ENCODE measurements around the gene NR2E1.

The NR2E1 gene

DNA sequence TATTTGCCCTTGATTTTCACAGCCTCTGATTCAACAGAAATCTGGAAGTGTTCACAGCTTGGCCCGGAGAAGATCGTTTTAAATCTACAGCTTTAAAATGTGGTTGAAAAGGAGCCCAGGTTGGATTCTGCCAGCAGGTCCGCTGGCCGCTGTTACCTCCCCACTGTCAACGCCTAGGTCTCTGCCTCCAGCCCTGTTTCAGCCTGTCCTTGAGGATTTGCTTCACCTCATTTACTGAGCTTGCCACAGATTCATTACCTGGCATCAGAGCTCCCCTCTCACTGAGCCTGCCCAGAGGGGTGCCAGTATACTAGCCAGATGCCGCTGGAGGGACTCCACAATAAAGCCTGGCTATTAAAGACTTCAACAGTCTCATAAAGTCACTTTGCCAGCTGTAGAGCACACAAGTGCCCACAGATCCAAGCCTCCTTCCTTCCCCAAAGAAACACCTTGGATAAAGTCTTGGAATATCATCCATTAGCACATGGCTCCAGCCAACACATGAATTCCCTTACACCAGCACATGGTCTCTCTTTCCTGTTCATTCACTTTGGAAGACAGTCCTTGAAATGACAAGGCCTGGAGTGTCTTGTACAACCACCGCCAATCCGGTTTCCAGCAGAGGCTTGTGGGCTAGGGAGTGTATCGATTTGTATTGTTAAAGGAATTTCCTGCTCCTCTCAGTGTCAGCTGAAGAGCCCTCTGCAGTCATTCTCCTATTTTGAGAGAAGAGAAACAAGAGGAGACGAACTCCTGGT, 9.5 kb upstream of the NR2E1 start:
- DNase-seq = no peak

DNA sequence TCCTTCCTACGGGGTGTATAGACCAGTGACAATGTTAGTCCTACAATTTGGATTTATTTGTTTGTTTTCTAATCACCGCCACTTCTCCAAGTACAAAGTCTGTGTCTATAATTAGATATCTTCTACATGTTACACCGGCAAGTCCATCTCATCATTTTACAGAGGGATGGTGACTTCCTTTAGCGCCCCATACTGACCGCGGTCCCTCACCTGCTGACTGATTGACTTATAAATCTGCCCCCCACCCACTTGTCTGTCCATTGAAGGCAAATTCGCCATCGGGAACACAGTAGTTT, 8.9 kb upstream of the NR2E1 start:
- no peak for DNase-seq

DNA sequence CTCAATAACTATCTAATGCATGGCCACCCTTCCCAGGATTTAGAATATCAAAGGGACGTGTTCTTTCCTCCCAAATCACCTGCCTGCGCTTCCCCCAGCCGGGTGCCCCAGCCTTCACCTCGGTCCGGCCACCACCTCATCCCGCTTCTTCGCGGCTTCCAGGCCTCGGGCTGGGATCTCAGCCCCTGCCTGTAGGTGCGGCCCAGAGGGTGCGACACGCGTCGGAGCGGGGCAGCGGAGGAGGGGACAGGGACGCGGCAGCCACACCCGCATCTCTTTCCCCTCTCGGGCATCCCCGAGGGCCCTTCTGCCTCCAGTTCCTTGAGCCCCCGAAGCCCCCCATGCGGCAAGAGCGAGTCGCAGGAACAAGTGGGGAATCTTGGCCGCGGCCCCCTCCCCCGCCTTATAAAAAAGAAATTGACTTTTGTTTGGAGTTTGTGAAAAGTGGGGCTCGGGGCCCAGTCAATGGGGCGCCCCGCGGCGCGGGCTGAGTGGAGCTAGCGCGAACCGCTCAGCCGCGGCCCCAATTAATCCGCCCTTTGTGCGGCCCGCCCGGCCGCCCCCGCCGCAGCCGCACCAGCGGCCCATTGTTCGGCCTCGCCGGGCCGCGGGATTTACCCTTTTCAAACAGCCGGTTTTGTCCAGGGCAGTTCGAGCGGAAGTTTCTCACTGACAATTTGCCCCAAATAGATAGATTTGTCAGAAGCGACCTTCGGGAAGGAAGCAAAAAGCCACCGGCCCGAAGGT, 8.4 kb upstream of the NR2E1 start:
- no peak for DNase-seq

DNA sequence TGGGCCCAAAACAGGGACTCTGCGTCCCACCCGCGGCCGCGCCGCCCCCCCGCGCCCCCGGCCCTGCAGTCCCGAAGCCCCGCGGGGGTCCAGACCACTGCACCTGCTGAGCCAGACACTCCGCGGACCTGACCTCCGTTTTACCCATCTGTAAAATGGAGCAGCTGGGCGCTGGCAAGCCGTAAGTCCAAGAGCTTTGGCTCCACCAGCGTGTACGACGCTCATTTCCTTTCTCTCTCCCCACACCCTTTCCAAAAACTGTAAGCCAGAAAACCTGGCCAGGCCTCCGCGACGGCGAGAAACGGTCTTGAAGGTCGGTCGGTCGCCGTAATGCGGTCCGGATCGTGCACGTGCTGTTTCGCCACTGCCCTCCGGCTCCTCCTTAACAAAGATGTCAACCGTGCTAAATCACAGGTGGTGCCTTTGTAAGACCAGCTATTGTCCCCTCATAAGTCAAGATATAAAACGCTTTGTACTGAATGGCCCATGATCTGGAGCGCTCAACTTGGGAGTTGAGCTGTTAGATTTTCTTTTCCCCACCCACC, 7.8 kb upstream of the NR2E1 start:
- no peak for DNase-seq

DNA sequence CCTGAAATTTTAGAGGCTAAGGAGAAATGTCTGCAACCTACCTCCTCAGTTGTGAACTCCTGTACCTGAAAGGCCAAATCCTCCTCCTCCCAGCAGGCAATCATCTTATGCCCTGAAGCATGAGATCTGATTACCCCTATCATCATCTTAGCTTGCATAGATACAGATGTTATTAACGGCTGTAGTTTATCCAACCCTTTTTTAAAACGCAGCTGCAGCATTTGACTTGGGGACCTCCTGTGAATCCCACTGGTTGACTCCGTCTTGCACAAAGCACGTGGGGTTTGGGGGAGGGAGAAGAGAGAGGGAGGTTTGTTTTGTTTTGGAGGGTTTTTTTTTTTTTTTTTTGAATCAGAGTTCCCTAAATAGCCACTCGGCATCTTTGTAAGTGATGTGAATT, 5.8 kb upstream of the NR2E1 start:
- DNase-seq = no peak

DNA sequence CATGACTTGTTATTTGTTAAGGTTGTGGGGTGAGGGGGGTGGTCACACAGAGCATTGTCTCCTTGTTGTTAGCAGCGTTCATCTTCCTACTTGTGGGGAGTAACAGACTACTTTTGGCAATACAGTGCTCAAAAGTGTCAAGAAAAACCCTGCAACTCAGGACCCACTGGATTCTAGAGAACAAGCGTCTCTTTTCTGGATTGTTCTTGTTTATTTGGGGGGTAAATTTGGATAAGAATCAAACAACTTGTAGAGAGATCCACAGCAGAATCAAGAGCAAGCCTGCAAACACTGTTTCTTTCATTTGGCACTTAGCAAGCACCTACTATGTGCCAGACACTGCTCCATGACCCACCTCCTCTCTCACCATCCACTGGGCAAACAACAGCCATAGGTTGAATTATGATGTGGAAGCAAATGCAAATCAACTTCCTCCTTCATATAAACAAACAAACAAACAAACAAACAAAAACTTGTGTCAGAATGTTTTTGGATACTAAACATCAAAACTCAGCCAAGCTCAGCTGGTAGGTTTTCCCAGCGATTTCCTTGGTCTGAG, 4.0 kb upstream of the NR2E1 start:
- no peak for DNase-seq

DNA sequence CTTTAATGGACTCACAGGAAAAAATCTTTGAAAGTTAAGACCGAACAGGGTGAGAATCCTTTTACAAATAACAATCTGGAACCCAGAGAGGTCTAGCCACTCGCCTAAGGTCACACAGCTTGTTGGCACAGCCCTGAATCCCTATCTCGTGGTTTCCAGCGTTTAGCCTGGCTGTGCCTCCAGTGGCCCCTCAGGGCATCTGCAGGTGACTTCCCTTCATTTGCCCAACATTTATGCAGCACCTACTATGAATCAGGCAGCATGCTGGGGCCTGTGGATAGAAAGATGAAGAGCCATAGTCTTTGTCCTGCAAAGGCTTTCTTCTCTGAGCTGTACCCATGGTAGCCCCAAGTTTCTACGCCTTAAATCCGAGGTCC, 2.6 kb upstream of the NR2E1 start:
- DNase-seq = no peak

DNA sequence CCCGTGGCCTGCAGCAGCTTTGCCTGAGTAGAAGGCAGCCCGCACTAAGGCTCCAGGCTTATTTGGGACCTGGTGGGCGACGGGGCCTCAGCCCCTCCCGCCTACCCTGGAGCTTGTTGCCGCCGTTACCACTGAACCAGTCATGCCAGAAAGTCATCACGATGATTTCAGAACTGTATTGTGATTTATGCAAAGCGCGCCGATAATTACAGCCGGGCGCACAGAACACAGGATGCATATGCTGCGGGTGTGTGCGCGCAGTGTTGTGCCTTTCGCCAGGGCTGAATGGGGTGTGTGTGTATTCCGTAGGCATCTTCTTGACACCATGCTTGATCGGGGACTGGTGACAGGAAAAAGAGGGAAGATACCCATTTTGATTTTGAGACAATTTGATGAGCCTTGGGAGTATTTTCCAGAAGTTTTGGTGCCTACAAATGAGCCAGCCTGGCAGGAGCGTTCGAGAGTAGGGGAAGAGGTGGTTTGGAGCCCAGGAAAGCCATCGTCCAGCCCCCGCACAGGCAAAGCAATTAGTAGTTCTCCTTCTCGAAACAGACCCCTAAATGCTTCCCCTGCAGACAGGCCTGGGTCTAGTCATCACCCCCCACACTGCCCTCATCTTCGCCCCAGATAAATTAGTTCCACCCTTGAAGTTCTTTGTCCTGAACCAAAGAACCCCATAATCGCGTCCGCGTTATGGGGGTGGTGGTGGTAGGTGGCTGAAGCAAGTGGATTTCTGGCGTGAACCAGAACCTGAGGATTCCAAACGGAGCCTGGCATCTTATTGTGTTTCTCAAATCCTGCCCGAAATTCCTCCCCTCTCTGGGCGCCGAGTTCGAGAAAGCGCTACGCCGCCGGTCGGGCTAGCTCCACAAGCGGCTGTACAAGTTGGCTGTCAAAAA, 1.9 kb upstream of the NR2E1 start:
- no peak for DNase-seq

DNA sequence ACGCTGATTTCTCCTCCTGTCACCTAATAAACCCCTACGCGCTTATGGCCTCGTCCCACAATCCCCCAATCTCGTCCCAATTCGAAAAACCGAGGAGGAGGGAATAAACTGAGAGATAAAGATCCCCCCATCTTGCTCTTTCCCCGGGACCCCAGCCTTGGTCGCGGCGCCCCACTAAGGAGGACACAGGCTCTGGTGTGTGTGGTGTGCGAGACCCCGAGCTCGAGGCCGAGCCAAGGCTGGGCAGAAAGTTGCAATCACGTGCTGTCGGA, 1.3 kb upstream of the NR2E1 start:
- DNase-seq = no peak

DNA sequence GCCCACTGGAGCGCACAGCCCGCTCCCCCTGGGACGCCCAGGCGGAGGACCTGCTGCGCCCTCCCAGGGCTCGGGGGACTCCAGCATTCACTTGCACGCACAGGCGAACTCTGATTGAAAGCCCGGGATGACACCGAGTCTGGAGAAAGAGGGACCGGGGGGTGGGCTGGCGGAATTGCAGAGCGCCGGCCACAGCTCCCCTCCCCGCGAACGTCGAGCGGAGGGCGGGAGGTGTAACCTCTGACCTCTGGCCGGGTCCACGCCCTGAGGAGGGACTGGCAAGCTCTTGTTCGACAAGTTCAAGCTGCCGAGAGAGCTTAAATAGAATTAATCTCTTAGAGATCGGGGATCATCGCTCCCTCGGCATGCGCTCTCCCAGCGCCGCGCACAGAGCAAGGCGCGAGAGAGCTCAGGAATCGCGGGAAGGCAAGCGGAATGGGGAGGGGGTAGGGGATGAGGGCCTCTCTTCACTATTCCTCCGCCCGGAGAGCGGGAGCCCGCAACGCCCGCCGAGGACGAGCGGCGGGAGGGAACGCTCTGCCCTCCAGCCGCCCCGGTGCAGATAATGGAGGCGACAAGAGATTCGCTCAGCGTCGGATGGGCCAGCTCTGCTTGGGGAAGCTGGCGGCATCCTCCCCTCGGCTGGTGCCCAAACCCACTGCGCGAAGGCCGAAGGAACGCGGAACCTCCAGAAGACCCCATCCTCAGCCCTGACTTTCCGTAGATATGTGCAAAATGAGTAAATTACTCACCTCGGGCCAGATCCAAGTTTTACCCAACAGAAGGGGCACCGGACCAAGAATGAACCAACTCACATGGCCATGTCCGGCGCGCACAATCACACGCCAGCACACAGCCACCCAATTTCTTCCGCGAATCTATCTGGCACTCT, 761 bp upstream of the NR2E1 start:
- no peak for DNase-seq

DNA sequence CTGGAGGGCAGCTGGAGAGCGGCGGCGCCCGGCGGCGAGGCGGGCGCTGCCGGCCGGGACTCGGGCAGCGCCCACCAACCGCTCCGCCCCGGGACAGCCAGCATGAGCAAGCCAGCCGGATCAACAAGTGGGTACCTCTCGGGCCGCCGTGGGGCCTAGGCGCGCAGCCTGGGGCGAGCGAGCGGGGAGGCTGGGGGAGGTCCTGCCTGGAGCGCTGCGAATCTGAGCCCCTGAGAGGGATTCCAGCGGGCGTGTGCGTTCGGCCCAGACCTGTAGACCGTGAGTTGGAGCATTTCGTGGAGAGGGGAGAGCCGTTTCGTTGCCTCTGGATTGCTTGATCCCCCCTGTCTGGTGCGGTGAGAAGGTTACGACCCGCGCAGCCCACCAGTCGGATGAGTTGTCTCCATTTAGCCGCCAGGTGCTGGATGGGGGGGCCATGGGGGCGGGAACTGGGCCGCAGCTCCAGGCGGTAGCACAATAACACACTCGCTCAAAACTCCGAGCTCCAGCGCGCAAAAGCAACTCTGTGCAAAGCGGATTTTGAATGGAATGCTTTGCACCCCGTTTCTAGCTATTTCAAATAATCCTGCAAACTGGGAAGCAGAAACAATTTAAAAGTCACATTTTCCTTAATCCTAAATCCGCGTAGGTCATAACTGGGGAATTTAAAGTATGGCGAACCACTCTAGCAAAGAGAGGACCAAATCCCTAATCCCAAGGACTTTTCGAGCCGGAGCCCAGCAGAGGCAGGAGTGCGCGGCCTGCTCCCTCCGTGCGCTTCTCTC, 1.0 kb downstream of the NR2E1 start:
- DNase-seq = no peak

DNA sequence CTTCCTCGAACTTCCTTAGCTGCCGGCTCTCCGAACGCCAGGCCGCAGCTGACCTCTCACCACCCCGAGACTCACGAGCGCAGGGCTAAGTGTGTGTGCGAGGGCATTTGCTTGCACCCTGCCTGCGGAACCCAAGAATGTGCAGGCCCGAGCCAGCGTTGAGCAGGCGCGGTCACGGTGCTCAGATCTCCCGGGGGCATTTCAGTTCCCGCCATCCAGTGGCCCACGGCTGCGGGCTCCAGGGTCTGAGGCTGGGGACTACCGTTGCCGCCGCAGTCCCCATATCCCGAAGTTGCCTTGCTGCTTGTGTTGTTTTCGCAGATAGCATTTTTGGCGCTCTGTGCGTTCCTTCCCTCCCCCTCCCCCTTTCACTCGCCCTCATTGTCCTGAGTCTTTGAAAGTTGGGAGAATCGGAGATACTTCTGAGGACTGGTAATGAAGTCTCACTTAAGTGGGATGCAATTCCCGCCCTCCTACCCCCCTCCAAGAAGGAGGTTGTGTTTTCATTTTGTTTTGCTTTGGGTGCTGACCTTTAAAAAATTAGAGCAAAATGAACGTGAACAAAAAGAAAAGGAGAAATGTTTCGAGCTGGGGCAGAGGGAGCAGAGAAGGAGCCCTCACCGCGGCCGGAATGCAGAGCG, 1.7 kb downstream of the NR2E1 start:
- DNase-seq = no peak

DNA sequence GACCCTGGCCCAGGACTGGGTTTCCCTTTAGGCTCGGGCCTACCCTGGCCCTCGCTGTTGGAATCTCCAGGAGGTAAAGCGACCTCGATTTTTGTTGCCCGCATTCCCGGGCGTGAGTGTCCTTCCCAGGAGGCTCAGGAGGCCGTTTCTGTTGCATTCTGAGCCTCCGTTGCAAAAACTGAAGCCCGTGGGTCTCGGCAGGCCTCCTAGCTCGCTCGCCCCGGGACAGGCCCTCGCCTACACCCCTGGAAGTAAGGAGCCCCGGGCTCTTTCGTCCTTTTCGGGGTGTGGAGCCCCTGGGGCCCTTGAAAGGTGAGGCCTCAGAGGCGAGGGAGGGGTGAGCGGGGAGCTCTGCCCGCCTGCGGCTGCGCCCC, 2.3 kb downstream of the NR2E1 start:
- no peak for DNase-seq

DNA sequence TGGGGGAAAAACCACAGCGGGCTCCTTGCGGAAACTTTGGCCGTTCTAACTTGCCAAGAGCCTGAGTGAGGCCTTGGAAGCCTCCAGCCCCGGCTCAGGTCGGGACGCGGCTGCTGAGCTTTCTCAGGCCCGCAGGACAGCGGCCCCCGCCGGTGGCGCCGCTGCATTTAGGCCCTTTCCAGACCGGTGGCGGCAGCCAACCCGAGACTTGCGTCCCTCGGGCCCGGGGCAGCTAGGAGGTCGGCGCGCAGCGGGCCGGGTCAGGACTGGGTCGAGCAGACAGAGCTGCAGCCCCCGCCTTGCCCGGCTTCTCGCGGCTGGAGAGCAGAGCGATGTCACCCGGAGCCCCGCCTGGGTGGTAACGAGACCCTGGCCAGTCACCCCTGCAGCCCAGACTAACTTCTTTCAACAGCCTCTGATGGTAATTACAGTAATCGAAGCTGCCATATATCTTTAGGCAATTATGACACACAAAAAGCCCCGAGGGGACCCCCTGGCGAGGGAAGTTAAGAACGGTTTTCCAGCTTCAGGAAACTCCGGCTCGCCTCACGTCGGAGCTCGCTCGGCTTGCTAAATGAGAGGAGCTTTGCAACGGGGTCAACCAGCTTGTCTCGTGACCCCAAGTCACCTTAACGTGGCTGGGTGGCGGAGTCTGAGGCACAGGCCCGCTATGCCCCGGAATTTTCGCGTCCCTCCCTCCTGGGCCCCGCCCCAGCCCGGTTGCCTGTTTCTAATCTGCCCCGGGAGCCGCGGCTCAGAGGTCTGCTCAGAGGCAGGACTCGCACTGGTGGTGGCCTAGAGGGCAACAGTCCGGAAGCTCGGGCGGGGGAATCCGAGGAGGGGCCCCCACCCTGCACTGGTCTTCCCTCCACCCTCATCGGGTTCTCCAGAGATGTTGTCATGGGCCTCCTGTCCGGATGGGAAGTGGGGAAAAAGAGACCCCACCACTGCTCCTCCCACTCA, 3.0 kb downstream of the NR2E1 start:
- DNase-seq = no peak

DNA sequence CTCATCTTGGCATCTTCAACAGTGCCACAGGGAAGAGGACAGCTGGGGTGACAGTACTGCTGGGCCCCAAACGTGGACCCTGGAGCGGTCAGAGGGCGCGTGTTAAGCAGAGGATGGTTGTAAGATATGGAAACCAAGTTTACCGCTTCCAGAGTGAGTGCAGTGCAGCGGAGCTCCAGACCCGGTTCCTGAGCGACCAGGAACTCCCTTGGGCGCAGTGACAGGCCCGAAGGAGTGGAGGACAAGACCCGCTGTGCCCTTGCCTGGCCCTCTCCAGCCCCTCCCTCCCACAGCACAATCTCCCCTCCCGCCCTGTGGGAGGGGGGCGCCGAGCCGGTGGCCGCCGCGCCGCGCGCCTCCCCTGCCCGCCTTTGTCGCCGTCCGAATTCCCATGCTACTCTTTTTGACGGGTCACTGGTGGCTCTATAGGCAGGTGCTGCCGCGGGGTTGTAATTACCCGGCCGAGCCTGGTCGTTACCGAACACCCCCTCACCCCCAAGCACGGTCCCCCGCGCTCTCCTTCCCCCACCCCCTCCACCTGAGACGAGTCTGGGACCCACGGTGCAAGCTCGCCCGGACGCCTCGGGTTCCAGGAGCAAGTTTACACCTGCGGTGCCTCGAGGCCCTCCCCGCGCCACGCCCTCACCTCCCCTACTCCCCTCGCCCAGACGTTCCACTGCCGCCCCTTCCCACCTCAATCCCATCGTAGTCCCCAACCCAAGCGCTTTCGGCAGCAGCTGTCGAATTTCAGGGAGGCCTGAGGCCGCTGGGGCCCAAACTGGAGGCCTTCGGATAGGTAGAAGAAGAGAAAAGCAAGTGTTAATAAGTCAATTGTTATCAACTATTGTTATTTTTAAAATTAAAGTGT, 3.9 kb downstream of the NR2E1 start:
- DNase-seq = no peak

DNA sequence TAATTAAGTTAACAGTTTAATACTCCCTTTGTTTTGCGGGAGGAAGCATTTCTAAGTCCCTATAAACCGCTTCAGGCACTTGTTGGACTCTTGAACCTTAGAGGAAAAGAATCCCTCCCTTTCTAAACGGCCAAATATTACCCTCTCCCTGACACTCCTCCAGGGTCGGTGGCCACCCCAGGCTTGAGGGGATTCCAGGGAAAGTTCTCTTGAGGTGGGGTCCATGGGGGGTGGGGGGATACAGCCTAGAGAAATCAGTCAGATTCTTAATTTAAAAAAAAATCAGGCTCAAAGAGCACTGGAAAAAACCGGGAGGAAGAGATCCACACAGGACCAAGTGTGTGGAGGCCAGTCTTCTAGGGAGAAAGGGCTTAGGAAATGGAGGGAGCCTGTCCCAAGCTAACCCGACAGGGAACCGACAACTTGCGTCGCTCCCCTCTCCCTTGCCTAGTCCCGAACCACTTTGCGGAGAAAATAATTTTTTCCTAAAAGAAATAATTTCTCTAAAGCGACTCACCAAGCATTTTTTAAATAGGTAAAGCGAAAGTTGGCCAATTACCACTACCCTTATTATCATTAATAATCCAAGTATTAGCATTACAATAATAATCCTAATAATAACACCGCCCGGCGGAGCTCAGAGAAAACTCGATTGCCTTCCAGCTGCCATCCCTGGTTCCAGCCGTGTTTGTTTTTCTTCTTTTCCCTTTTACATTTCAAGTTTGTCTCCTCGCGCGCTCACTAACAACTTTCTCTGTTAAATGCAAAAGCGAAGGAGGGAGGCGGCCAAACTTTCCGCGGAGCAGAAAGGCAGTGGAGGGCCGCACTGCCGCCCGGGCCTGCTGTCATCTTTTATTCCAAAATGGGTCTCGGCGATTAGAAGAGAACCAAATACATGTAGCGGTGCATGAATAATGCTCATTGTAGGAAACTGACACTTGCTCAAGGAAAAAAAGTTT, 4.8 kb downstream of the NR2E1 start:
- no peak for DNase-seq

DNA sequence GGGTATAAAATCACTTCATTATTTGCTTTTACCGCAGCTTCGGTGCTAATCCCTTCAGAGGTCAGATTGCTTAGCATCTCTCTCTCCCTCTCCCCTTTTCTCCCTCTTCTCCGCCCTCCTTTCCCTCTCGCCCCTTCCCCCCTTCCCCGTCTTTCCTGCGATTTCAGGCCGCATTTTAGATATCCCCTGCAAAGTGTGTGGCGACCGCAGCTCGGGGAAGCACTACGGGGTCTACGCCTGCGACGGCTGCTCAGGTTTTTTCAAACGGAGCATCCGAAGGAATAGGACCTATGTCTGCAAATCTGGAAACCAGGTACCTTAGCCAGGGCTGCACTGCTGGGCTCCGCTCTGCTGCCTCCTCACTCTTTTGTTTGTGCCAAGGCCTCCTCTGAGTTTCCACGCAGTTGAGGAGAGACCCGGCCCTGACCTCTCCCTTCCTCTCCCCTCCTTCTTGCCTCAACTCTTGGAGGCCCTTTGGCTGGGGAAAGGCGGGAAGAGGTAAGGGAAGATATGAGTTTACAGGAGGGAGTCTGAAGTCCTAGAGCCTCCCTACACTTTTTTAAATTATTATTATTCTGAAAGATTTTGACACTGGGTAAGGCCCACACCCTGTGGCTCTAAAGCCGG, 5.6 kb downstream of the NR2E1 start:
- DNase-seq = no peak

All from central memory CD4-positive, alpha-beta T cell (primary cell).